Mammary epithelial cell (primary cell): Measurements from ENCODE around the gene HS6ST2.

Experiments
- EZH2 ChIP-seq: IDR thresholded peaks from 2 replicates; pipeline ENCODE4 v1.6.1; 2012; ENCODE audit warnings: low read length, inconsistent platforms, borderline replicate concordance
- TF ChIP-seq, protein P1 (sequence below), 2 donors: IDR thresholded peaks in 1 of 2; conservative IDR thresholded peaks in 1 of 2; 2 replicates each; pipeline ENCODE4 v1.5.1; 2011 to 2012; ENCODE audit warnings: inconsistent platforms in 2 of 2, low read length in 2 of 2, mild to moderate bottlenecking in 2 of 2, control low read depth in 1 of 2, low read depth in 1 of 2; ENCODE audit not compliant: insufficient read depth in 1 of 2; ENCODE audit errors: extremely low read depth in 1 of 2

DNA sequence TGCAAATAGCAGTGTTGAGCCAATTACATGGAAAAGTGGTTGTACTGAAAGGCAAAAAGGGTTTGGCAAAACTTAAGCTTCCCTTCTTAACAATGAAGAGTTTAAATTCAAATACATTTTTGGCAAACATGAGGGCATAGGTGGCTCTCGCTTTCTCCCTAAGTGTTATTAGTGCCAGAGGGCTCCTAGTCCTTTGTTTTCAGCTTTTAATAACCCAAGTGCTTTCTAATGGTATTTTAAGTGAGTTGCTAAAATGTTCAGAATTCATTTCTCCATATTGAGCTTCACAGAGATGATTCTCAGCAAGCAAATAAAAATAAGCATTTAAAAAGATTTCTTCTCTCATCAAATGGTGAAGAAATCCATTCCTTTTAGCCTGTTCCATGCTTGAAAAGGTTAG lies 123.7 kb downstream of the HS6ST2 start:
- TF ChIP-seq, protein P1, sequence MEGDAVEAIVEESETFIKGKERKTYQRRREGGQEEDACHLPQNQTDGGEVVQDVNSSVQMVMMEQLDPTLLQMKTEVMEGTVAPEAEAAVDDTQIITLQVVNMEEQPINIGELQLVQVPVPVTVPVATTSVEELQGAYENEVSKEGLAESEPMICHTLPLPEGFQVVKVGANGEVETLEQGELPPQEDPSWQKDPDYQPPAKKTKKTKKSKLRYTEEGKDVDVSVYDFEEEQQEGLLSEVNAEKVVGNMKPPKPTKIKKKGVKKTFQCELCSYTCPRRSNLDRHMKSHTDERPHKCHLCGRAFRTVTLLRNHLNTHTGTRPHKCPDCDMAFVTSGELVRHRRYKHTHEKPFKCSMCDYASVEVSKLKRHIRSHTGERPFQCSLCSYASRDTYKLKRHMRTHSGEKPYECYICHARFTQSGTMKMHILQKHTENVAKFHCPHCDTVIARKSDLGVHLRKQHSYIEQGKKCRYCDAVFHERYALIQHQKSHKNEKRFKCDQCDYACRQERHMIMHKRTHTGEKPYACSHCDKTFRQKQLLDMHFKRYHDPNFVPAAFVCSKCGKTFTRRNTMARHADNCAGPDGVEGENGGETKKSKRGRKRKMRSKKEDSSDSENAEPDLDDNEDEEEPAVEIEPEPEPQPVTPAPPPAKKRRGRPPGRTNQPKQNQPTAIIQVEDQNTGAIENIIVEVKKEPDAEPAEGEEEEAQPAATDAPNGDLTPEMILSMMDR (conservative IDR thresholded peaks at IDR 0.05 in 1 of 2, IDR thresholded peaks at IDR 0.05 in 1 of 2; ENCODE audit: extremely low read depth in 1 of 2, insufficient read depth in 1 of 2, low read depth in 1 of 2, low read length in 2 of 2) = no peak
- no peak for TF ChIP-seq EZH2
